ENCODE measurements around the gene LRP1B.

DNA sequence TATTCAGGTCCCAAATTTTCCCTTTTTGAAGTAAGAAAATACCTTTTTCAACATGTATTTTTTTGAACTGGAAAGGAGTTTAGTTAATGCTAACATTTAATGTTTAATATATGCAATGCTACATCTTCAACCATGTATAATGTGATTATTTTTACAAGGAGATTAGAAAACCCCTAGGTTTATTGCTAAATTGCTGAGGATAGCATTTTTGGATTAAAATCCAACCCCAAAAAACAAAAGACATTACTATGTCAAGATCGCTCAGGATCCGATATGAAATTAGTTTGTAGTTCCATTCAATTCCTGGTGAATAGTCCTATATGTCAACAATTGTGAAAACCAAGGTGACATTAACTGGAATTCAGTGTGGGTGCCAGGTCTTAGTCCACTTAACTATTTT is 35.2 kb downstream of the LRP1B start:
- TF ChIP-seq CTCF (IDR thresholded peaks at IDR 0.05) (no peak), ZFX (IDR thresholded peaks at IDR 0.05; ENCODE audit: borderline replicate concordance) (no peak)
